Mesendoderm (in vitro differentiated cells): ENCODE data around the gene CACNB4.

ENCODE experiments used
- DNase-seq: peaks from one replicate; pipeline ENCODE4 v3.0.0; 2013
- H2AK5ac ChIP-seq: 2 replicates; pipeline ENCODE4 v1.6.1; 2013; ENCODE audit warnings: low read length, inconsistent platforms
- H2BK120ac ChIP-seq: 2 replicates; pipeline ENCODE4 v1.6.1; 2013; ENCODE audit warnings: low read depth, mild to moderate bottlenecking, low read length, moderate library complexity, mixed read lengths
- H2BK15ac ChIP-seq: replicated peaks from 2 replicates; pipeline ENCODE4 v1.6.1; 2013; ENCODE audit warnings: low read depth, mild to moderate bottlenecking, moderate library complexity
- H2BK5ac ChIP-seq: 2 replicates; pipeline ENCODE4 v1.6.1; 2013; ENCODE audit warnings: low read length, inconsistent platforms
- H3K18ac ChIP-seq: 2 replicates; pipeline ENCODE4 v1.6.1; 2013; ENCODE audit warnings: mild to moderate bottlenecking, low read length, mixed read lengths
- H3K23ac ChIP-seq: one replicate; pipeline ENCODE4 v1.6.1; 2013; ENCODE audit warnings: low read length
- H3K27ac ChIP-seq: 2 replicates; pipeline ENCODE4 v1.5.1; 2013; ENCODE audit warnings: low read depth, mild to moderate bottlenecking, inconsistent platforms, low read length, moderate library complexity
- H3K27me3 ChIP-seq: 2 replicates; pipeline ENCODE4 v1.6.1; 2013; ENCODE audit warnings: low read length, control low read depth, mild to moderate bottlenecking, inconsistent platforms; ENCODE audit not compliant: insufficient read depth, poor library complexity
- H3K36me3 ChIP-seq: 2 replicates; pipeline ENCODE4 v1.6.1; 2013; ENCODE audit warnings: low read length, inconsistent platforms; ENCODE audit not compliant: control insufficient read depth, insufficient read depth
- H3K4ac ChIP-seq: one replicate; pipeline ENCODE4 v1.6.1; 2013; ENCODE audit warnings: low read depth, mild to moderate bottlenecking, low read length, moderate library complexity
- H3K4me1 ChIP-seq: 2 replicates; pipeline ENCODE4 v1.6.1; 2013; ENCODE audit warnings: low read depth, low read length, inconsistent platforms; ENCODE audit not compliant: control insufficient read depth
- H3K4me2 ChIP-seq: 2 replicates; pipeline ENCODE4 v1.6.1; 2013; ENCODE audit warnings: low read length
- H3K4me3 ChIP-seq: 2 replicates; pipeline ENCODE4 v1.5.1; 2013; ENCODE audit warnings: mild to moderate bottlenecking, low read length
- H3K56ac ChIP-seq: one replicate; pipeline ENCODE4 v1.6.1; 2013; ENCODE audit warnings: low read length
- H3K79me1 ChIP-seq: 2 replicates; pipeline ENCODE4 v1.6.1; 2013; ENCODE audit warnings: low read length, inconsistent platforms
- H3K79me2 ChIP-seq: 2 replicates; pipeline ENCODE4 v1.6.1; 2013; ENCODE audit warnings: mild to moderate bottlenecking, low read length; ENCODE audit not compliant: control insufficient read depth, insufficient read depth
- H3K9ac ChIP-seq: 2 replicates; pipeline ENCODE4 v1.6.1; 2013; ENCODE audit warnings: low read length, inconsistent platforms
- H4K5ac ChIP-seq: one replicate; pipeline ENCODE4 v1.6.1; 2013; ENCODE audit warnings: low read length
- H4K8ac ChIP-seq: one replicate; pipeline ENCODE4 v1.6.1; 2013; ENCODE audit warnings: low read depth, mild to moderate bottlenecking, control low read depth, low read length, moderate library complexity
- WGBS: extraction: QIAGEN DNeasy Blood & Tissue Kit; methylation state at CpG from one replicate; pipeline ENCODE4 v1.1.7; 2013; ENCODE audit warnings: low lambda C conversion rate, missing lambda C conversion rate; ENCODE audit not compliant: insufficient coverage; ENCODE audit errors: extremely low coverage; 5-methylcytosine and 5-hydroxymethylcytosine counted together

CACNB4 gene

DNA sequence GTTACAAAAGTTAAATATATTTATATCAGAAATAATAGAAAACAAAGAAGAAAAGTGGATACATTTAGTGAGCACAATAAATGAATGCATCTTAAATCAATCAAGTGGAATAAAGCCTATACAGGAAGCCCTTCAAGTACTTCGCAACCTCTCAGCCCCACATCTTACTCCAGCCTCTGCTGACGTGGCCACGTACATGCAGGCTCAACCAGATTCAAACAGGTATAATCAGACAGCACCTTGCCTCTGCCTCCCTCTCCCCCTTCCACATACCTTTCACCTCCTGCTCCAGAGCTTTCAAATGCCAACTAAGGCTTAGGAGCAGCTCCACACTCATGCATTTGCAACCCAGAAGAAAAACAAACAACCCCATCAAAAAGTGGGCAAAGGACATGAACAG lies 32.9 kb downstream of the CACNB4 start:
- Histone ChIP-seq H2BK15ac (no peak overlapping the region), H3K9ac (no peak overlapping the region), H3K4me2 (no peak overlapping the region), H4K5ac (no peak overlapping the region), H3K18ac (no peak overlapping the region), H2AK5ac (no peak overlapping the region), H3K79me1 (no peaks in the 10 kb centered on the region), H3K23ac (no peak overlapping the region), H2BK120ac (no peak overlapping the region), H3K36me3 (no peaks in the 10 kb centered on the region), H2BK5ac (no peak overlapping the region), H3K4me1 (no peaks in the 10 kb centered on the region), H3K4me3 (no peak overlapping the region), H3K4ac (no peak overlapping the region), H3K79me2 (no peaks in the 10 kb centered on the region), H3K56ac (no peak overlapping the region), H4K8ac (no peak overlapping the region), H3K27me3 (no peaks in the 10 kb centered on the region), H3K27ac (no peak overlapping the region)
- no peak for DNase-seq
- no CpG with 5 or more reads among the region's 3 CpGs for WGBS

DNA sequence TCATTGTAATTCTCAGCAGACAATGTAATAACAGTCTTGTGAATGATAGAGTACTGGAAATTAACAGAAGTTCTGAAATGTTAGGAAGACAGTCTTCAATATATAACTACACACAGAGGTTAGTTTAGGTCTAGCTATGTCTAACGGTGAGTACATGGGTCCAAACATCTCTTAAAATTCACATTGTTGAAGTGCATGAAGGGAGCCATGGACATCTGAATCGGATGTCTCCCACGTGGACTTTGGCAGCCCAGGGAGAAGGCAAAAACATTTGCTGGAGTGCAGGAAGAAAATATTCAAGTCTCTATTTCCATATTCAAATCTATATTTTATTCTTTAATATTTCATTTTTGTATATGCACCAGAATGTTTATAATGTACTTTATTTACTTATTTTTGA lies 34.8 kb downstream of the CACNB4 start:
- Histone ChIP-seq H3K4ac (no peak overlapping the region), H3K4me3 (no peak overlapping the region), H2BK5ac (no peak overlapping the region), H3K79me1 (no peaks in the 10 kb centered on the region), H4K5ac (no peak overlapping the region), H4K8ac (no peak overlapping the region), H3K4me1 (no peaks in the 10 kb centered on the region), H3K23ac (no peak overlapping the region), H3K56ac (no peak overlapping the region), H3K36me3 (no peaks in the 10 kb centered on the region), H3K9ac (no peak overlapping the region), H2BK120ac (no peak overlapping the region), H3K27ac (no peak overlapping the region), H3K79me2 (no peaks in the 10 kb centered on the region), H3K18ac (no peak overlapping the region), H2AK5ac (no peak overlapping the region), H2BK15ac (no peak overlapping the region), H3K27me3 (no peaks in the 10 kb centered on the region), H3K4me2 (no peak overlapping the region)
- no peak for DNase-seq
- WGBS, result no CpG with 5 or more reads among the region's 3 CpGs

- H3K4ac ChIP-seq, result no peak overlapping the region
- H3K23ac ChIP-seq, result no peak overlapping the region
- DNase-seq, result no peak
- no peak overlapping the region for H3K4me3 ChIP-seq
- H2BK5ac ChIP-seq, result no peak overlapping the region
- no peak overlapping the region for H3K4me2 ChIP-seq
- no peak overlapping the region for H3K9ac ChIP-seq
- no peak overlapping the region for H4K5ac ChIP-seq
- no peak overlapping the region for H4K8ac ChIP-seq
- no CpG with 5 or more reads among the region's 3 CpGs for WGBS
- no peaks in the 10 kb centered on the region for H3K79me2 ChIP-seq
- H2BK15ac ChIP-seq, result no peak overlapping the region
- no peak overlapping the region for H3K18ac ChIP-seq
- H3K36me3 ChIP-seq, result no peaks in the 10 kb centered on the region
- H2AK5ac ChIP-seq, result no peak overlapping the region
- H3K56ac ChIP-seq, result no peak overlapping the region
- no peak overlapping the region for H3K27ac ChIP-seq
- H3K4me1 ChIP-seq, result no peaks in the 10 kb centered on the region
- no peaks in the 10 kb centered on the region for H3K79me1 ChIP-seq
- H3K27me3 ChIP-seq, result no peaks in the 10 kb centered on the region
- no peak overlapping the region for H2BK120ac ChIP-seq
Observed at GRCh38 chr2:152063325-152063924, 35.4 kb downstream of the CACNB4 start.

GRCh38 chr2:152062125-152063091 lies 36.4 kb downstream of the CACNB4 start:
- H3K56ac ChIP-seq, result no peak overlapping the region
- H3K27me3 ChIP-seq, result no peaks in the 10 kb centered on the region
- no peak overlapping the region for H3K4me2 ChIP-seq
- H3K27ac ChIP-seq, result no peak overlapping the region
- no CpG with 5 or more reads among the region's 7 CpGs for WGBS
- no peak overlapping the region for H3K23ac ChIP-seq
- H2BK5ac ChIP-seq, result no peak overlapping the region
- H2BK15ac ChIP-seq, result no peak overlapping the region
- H3K79me2 ChIP-seq, result no peaks in the 10 kb centered on the region
- H3K4ac ChIP-seq, result no peak overlapping the region
- no peaks in the 10 kb centered on the region for H3K79me1 ChIP-seq
- H3K9ac ChIP-seq, result no peak overlapping the region
- H3K36me3 ChIP-seq, result no peaks in the 10 kb centered on the region
- no peak overlapping the region for H2BK120ac ChIP-seq
- no peaks in the 10 kb centered on the region for H3K4me1 ChIP-seq
- H4K8ac ChIP-seq, result no peak overlapping the region
- no peak for DNase-seq
- H4K5ac ChIP-seq, result no peak overlapping the region
- H2AK5ac ChIP-seq, result no peak overlapping the region
- no peak overlapping the region for H3K18ac ChIP-seq
- no peak overlapping the region for H3K4me3 ChIP-seq

GRCh38 chr2:152061383-152061782 lies 37.5 kb downstream of the CACNB4 start:
- WGBS, result no CpG with 5 or more reads among the region's 1 CpG
- no peak overlapping the region for H3K56ac ChIP-seq

More at GRCh38 chr2:152061383-152061782, 37.5 kb downstream of the CACNB4 start:
- H3K4ac ChIP-seq, result no peak overlapping the region
- no peak overlapping the region for H4K5ac ChIP-seq
- H2BK120ac ChIP-seq, result no peak overlapping the region
- no peak overlapping the region for H3K9ac ChIP-seq
- H3K18ac ChIP-seq, result no peak overlapping the region
- no peak for DNase-seq
- H3K79me1 ChIP-seq, result no peaks in the 10 kb centered on the region
- H3K4me3 ChIP-seq, result no peak overlapping the region
- no peak overlapping the region for H2BK15ac ChIP-seq
- H3K36me3 ChIP-seq, result no peaks in the 10 kb centered on the region
- no peak overlapping the region for H3K27ac ChIP-seq
- no peaks in the 10 kb centered on the region for H3K4me1 ChIP-seq
- no peak overlapping the region for H2BK5ac ChIP-seq
- no peaks in the 10 kb centered on the region for H3K27me3 ChIP-seq
- no peak overlapping the region for H4K8ac ChIP-seq
- no peak overlapping the region for H3K23ac ChIP-seq
- H3K4me2 ChIP-seq, result no peak overlapping the region
- no peaks in the 10 kb centered on the region for H3K79me2 ChIP-seq
- H2AK5ac ChIP-seq, result no peak overlapping the region
